Measurements from ENCODE around the gene PLD1.
"Not testable (repeated sequence)": the region's sequence is repeated elsewhere in the genome, so short reads cannot be mapped to it uniquely, and the experiment has no call there.

The PLD1 gene

DNA sequence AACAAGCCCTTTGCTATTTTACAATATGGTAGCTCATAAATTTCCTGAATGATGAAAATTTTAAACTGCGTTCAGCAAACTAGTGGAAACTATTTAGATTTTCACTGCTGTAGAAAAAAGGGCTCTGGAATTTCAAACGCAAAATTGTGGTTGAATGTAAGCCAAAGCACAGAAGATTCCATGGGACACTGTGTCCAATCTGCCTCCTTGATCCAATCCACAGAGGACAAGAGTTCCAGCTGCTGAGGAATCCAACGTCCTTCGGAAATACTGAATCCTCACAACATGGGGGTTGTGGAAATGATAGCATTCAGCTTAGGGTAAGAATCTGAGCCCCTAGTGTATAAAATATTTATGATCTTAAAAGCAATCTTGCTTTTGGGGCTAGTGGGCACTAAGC, 161.0 kb downstream of the PLD1 start:
- Histone ChIP-seq H3K36me3 (ENCODE audit: insufficient read depth, low read length) (no peaks in the 10 kb centered on the region), H3K4me1 (ENCODE audit: insufficient read depth, low read length) (no peaks in the 10 kb centered on the region), H3K9ac (ENCODE audit: low read depth, low read length) (no peak overlapping the region), H3K9me3 (ENCODE audit: control insufficient read depth, insufficient read depth, low read length) (no peaks in the 10 kb centered on the region)

DNA sequence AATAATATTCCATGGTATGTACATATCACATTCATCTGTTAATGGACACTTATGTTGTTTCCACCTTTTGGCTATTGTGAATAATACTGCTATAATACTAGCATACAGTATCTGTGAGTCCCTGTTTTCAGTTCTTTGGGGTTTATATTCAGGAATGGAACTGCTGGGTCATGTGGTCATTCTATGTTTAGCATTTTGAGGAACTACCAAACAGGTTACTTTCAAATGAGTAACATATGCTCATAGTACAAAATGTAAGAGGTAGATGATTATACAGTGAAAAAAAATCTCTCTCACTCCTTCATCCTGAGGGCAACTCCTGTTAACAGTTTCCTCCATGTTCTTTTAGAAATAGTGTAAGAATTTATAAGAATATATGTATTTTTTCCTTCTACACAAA, 162.2 kb downstream of the PLD1 start:
- Histone ChIP-seq H3K9ac (ENCODE audit: low read depth, low read length) (no peak overlapping the region), H3K9me3 (ENCODE audit: control insufficient read depth, insufficient read depth, low read length) (no peaks in the 10 kb centered on the region), H3K36me3 (ENCODE audit: insufficient read depth, low read length) (no peaks in the 10 kb centered on the region), H3K4me1 (ENCODE audit: insufficient read depth, low read length) (no peaks in the 10 kb centered on the region)

DNA sequence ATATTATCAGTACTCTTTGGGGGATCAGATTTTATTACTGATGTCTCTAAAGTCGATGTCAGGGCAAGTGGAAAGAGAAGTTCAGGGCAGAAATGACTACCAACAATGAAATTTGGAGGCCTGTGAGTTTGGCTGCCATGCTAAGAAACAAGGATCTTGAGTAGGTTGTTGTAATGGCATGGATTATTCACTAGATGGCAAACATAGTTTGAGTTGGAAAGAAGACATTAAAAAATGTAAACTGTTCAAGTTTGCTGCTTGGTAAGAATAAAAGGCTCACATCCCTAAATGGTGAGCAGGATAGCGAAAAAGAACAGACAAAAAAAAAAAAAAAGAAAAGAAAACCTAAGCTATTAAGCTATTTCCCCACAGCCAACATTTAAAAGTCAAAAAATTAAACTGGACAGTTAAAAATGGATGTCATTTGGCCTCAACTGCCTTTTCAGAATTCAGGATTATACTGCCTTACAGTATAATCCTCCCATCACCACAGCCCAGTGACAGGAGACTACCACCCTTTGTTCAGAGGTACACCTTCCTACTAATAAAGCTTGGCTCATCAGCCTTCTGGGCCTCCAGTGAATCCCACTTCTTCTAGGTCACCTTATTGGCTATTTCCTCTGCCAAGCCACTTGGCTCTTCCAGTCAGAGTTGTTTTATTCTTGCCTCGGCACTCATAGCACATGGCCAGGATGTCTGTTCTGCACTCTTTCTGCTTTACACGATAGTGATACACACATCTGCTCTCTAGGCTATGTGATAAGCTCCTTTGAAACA, 163.7 kb downstream of the PLD1 start:
- no peaks in the 10 kb centered on the region for H3K9me3 ChIP-seq (ENCODE audit: control insufficient read depth, insufficient read depth, low read length)

DNA sequence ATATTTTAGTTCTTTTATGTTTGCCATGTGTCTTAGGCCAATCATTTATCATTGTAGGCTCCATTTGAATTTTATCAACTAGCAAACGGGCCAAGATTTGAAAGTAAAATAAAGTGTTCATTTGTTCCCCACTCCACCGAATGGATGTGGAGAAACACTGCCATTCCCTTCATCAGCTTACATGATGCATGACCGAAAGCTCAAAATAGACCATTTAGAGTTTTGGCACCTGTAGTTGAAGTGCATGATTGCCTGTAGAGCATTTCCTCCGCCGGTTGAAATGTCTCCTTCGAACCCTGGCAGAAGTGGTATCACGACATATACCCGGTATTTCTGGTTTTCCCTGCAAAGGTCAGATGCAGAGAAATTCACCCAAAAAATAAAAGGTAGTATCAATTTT, 165.6 kb downstream of the PLD1 start:
- H3K9ac ChIP-seq (ENCODE audit: low read depth, low read length): no peak overlapping the region
- H3K36me3 ChIP-seq (ENCODE audit: insufficient read depth, low read length): no peaks in the 10 kb centered on the region
- no peaks in the 10 kb centered on the region for H3K9me3 ChIP-seq (ENCODE audit: control insufficient read depth, insufficient read depth, low read length)
- H3K4me1 ChIP-seq (ENCODE audit: insufficient read depth, low read length): peaks cover 4% of the 10 kb centered on the region; the same call in 1 of the 2 replicates

More for the DNA sequence above, 163.7 kb downstream of the PLD1 start:
- Histone ChIP-seq H3K9ac (ENCODE audit: low read depth, low read length) (no peak overlapping the region), H3K36me3 (ENCODE audit: insufficient read depth, low read length) (no peaks in the 10 kb centered on the region), H3K4me1 (ENCODE audit: insufficient read depth, low read length) (no peaks in the 10 kb centered on the region)

DNA sequence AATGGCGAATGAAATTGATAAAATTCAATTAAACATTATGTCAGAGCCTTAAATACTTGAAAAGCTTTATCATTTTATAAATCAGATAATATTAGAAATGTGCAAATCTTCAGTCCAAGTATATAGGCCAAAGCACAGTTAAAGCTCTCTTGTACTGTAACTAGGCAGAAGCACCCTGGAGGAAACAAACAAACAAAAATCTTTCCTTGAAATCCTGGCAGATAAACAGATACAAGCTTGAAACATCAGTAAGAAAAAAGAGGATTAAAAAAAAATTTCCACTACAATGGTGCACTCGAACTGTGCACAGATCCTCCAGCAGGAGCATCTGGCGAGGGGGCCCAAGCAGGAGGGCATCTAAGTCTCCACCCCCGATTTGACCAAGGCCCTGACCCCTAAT, 166.6 kb downstream of the PLD1 start:
- Histone ChIP-seq H3K36me3 (ENCODE audit: insufficient read depth, low read length) (no peaks in the 10 kb centered on the region), H3K4me1 (ENCODE audit: insufficient read depth, low read length) (peaks cover 4% of the 10 kb centered on the region; the same call in 1 of the 2 replicates), H3K9me3 (ENCODE audit: control insufficient read depth, insufficient read depth, low read length) (no peaks in the 10 kb centered on the region), H3K9ac (ENCODE audit: low read depth, low read length) (no peak overlapping the region)

DNA sequence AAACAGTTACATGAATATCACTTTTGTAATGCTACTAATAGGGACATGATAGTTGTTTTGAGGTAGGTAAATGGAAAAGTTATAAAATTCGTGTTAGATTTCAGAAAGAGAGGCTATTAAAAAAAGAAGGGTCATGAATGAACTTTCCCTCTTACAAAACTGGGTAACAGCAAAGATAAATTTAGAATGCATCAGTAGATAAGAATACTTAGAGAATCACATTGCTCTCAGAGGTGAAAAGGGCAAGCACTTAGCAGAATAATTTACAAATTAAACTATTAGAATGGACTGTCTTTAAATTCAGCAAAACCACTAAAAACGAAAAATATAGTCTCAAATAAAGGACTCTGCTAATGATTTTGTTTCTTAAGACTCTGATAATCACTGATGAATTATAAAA, 167.2 kb downstream of the PLD1 start:
- Histone ChIP-seq H3K36me3 (ENCODE audit: insufficient read depth, low read length) (no peaks in the 10 kb centered on the region), H3K4me1 (ENCODE audit: insufficient read depth, low read length) (peaks cover 4% of the 10 kb centered on the region; the same call in 1 of the 2 replicates), H3K9me3 (ENCODE audit: control insufficient read depth, insufficient read depth, low read length) (no peaks in the 10 kb centered on the region), H3K9ac (ENCODE audit: low read depth, low read length) (no peak overlapping the region)

DNA sequence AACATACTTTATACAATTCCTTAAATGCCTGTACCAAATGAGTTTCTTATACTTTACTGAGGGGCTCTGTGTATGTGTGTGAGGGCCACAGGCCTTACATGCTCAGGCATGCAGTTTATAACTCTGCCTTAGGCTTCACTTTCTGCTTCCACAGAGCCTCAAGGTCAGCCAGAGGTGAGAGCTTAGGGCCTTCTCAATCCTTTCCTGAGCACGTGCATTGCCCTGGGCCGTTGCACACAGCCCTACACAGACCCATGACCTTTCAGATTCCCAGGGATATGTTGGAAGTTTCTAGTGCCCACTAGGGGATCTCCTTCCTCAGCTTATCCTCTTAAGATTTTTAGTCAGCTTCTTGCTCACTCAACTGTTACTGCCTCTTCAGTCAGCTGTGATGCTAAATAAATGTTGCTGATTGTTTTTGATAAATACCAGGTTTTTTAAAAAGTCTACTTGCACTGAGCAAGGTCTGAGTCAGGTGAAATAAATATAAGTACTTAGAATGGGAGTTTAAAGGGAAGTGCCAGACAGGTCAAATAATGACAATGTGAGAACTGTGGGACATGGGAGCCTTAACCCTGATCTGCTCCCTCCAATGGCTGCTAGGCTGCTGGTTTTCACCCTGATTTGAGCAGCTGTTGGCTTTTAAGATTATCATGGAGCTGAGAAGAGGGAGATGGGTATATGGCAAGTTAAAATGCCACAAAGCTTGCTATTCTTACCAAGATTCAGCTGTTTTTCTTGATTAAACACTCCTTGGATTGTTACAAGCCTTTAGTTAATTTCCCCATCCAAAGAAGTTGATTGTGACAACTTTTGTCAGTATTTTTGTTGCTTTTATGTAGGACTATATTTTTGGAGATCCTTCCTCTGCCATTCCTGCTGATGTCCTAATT, 169.5 kb downstream of the PLD1 start:
- peaks cover 4% of the 10 kb centered on the region; the same call in 1 of the 2 replicates for H3K4me1 ChIP-seq (ENCODE audit: insufficient read depth, low read length)
- H3K36me3 ChIP-seq (ENCODE audit: insufficient read depth, low read length): no peaks in the 10 kb centered on the region
- no peaks in the 10 kb centered on the region; the same call in 1 of the 2 replicates for H3K9me3 ChIP-seq (ENCODE audit: control insufficient read depth, insufficient read depth, low read length)
- no peak overlapping the region for H3K9ac ChIP-seq (ENCODE audit: low read depth, low read length)

DNA sequence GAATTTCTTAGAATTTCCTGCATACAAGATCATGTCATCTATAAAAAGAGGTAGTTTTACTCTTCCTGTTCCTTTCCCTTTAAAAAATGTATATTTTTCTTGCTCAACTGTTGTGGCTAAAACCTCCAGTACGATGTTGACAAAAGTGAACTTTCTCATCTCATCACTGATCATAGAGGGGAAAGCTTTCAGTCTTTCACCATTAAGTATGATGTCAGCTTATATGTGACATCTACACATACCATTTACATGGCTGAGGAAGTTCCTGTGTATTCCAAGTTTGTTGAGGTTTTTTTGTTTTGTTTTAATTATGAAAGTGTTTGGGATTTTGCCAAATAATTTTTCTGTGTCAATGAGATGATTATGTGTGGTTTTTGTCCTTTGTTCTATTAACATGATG, 173.6 kb downstream of the PLD1 start:
- no peaks in the 10 kb centered on the region for H3K36me3 ChIP-seq (ENCODE audit: insufficient read depth, low read length)
- H3K4me1 ChIP-seq (ENCODE audit: insufficient read depth, low read length): peaks cover 4% of the 10 kb centered on the region; the same call in 1 of the 2 replicates
- H3K9ac ChIP-seq (ENCODE audit: low read depth, low read length): no peak overlapping the region
- H3K9me3 ChIP-seq (ENCODE audit: control insufficient read depth, insufficient read depth, low read length): no peaks in the 10 kb centered on the region; the same call in 1 of the 2 replicates

DNA sequence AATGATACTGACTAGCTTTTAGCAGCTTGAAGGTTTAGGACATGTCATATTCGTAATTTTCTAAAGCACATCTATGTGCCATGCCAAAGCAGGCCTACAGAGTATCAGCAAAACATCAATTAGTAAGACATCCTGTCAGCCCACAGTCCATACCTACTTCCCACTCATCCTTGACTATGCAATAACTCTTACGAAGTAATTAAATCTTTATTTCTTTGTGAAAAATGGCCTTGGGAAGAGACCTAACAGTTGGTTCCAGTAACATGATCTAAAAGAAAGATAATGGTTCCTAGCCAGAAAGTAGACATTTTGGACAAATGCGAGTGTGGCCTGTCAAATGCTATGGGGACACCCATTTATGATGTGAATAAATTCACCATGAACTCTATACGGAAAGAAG, 177.5 kb downstream of the PLD1 start:
- Histone ChIP-seq H3K36me3 (ENCODE audit: insufficient read depth, low read length) (no peaks in the 10 kb centered on the region), H3K9me3 (ENCODE audit: control insufficient read depth, insufficient read depth, low read length) (no peaks in the 10 kb centered on the region; the same call in 1 of the 2 replicates), H3K9ac (ENCODE audit: low read depth, low read length) (no peak overlapping the region), H3K4me1 (ENCODE audit: insufficient read depth, low read length) (no peaks in the 10 kb centered on the region)

DNA sequence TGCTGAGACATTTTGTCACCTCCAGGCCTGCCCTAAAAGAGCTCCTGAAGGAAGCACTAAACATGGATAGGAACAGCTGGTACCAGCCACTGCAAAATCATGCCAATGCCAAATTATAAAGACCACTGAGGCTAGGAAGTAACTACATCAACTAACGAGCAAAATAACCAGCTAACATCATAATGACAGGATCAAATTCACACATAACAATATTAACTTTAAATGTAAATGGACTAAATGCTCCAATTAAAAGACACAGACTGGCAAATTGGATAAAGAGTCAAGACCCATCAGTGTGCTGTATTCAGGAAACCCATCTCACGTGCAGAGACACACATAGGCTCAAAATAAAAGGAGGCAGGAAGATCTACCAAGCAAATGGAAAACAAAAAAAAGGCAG, 183.5 kb downstream of the PLD1 start:
- not testable (repeated sequence) for H3K9ac ChIP-seq (ENCODE audit: low read depth, low read length)

DNA sequence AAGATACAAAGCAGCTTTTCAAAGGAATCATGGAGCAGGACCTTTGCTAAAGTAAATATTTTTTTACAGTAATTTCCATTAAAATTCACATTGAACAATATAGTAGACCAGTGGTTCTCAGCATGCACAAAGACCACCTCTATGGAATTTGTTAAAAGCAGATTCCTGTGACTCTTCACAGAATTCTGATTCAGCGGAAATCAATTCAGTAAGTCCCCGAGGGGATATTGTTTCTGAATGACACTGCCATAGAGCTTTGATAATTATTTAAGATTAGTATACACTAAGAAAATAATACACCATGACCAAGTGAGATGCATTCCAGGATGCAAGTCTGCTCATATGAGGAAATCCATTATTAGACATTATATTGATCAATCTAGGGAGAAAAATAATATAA, 188.2 kb downstream of the PLD1 start:
- Histone ChIP-seq H3K9ac (ENCODE audit: low read depth, low read length) (no peak overlapping the region), H3K9me3 (ENCODE audit: control insufficient read depth, insufficient read depth, low read length) (no peaks in the 10 kb centered on the region; the same call in 1 of the 2 replicates), H3K4me1 (ENCODE audit: insufficient read depth, low read length) (no peaks in the 10 kb centered on the region), H3K36me3 (ENCODE audit: insufficient read depth, low read length) (no peaks in the 10 kb centered on the region)

More for the DNA sequence above, 183.5 kb downstream of the PLD1 start:
- not testable (repeated sequence) for H3K4me1 ChIP-seq (ENCODE audit: insufficient read depth, low read length); H3K36me3 ChIP-seq (ENCODE audit: insufficient read depth, low read length); H3K9me3 ChIP-seq (ENCODE audit: control insufficient read depth, insufficient read depth, low read length)

DNA sequence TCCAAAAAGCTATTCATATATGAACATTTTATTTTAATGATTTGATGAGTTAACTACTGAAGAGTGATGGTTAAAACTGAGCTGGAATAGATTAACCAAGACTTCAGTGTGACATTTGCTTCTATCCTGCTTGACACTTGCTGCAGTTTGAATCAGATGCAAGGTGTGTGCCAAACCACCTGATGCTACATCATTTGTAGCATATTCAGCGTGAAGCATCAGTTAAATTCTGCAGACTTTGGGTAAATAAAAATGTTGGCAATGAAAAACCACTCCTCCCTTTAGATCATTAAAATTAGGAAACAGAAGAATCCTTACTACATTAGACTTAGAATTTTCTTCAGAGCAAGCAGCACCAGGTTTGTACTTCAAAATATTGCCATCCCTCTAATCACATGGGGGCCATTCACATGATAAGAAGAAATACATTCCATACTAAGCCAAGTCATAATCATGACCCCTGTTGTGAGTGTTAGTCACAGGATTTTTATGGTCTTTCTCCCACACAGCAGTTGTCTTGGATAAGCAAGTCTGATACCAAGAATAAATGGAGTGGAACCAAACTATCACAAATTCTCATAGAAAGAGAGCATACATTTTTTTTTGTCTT, 189.4 kb downstream of the PLD1 start:
- Histone ChIP-seq H3K36me3 (ENCODE audit: insufficient read depth, low read length) (no peaks in the 10 kb centered on the region; the same call in 1 of the 2 replicates), H3K9ac (ENCODE audit: low read depth, low read length) (no peak overlapping the region), H3K9me3 (ENCODE audit: control insufficient read depth, insufficient read depth, low read length) (no peaks in the 10 kb centered on the region; the same call in 1 of the 2 replicates), H3K4me1 (ENCODE audit: insufficient read depth, low read length) (no peaks in the 10 kb centered on the region)

DNA sequence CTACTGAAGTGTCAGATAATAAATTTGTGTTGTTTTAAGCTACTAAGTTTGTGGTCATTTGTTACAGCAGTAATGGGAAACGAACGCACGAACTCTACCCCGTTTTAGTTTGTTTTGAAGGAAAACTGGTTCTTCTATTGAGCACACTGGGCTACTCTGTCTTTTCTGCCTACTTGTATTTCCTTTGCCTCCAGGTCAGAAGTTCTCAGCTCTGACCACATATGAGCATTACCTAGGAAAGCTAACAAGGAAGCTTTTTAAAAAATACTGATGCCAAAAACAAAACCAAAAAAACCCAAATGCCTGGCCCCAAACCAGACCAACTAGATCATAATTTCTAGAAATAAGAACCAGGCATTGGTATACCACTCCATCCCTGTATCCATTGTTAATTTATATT, 193.5 kb downstream of the PLD1 start:
- Histone ChIP-seq H3K36me3 (ENCODE audit: insufficient read depth, low read length) (no peaks in the 10 kb centered on the region; the same call in 1 of the 2 replicates), H3K9me3 (ENCODE audit: control insufficient read depth, insufficient read depth, low read length) (no peaks in the 10 kb centered on the region; the same call in 1 of the 2 replicates), H3K4me1 (ENCODE audit: insufficient read depth, low read length) (no peaks in the 10 kb centered on the region)

DNA sequence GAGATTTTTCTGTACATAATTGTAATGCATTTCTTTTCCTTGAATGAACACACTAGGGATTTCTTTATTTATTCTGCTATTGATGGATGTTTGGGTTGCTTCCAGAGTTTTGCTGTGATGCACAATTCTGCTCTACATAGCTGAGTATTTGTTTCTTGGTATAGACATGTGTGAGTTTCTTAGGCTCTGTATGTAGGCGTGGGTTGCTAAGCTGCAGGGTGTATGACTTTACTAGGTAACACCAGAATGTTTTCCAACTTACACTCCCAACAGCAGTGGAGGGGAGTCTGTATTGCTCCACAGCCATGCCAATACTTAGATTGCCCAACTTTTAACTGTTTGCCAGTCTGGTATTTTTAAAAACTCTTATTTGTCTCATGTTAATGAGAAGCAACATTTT, 194.6 kb downstream of the PLD1 start:
- H3K9ac ChIP-seq (ENCODE audit: low read depth, low read length): no peak overlapping the region
- no peaks in the 10 kb centered on the region for H3K4me1 ChIP-seq (ENCODE audit: insufficient read depth, low read length)
- H3K9me3 ChIP-seq (ENCODE audit: control insufficient read depth, insufficient read depth, low read length): no peaks in the 10 kb centered on the region; the same call in 1 of the 2 replicates
- H3K36me3 ChIP-seq (ENCODE audit: insufficient read depth, low read length): no peaks in the 10 kb centered on the region; the same call in none of the 2 replicates

More for the DNA sequence above, 193.5 kb downstream of the PLD1 start:
- no peak overlapping the region for H3K9ac ChIP-seq (ENCODE audit: low read depth, low read length)
